Colonic mucosa (tissue), 4 donors: ENCODE data around the gene PSMD11. TPM values are rescaled to one million over a fixed set of nuclear protein-coding genes. Genes with fewer than 3 reads are reported as not detected.

Experiments used
- DNase-seq: peaks from one replicate; pipeline ENCODE4 v3.0.0-alpha.2; 2020
- H3K27ac ChIP-seq: fragments of 200-600 bp; one replicate; pipeline ENCODE4 v1.8.0; 2021
- H3K27me3 ChIP-seq: fragments of 200-600 bp; one replicate; pipeline ENCODE4 v1.8.0; 2021
- H3K36me3 ChIP-seq: fragments of 200-600 bp; one replicate; pipeline ENCODE4 v1.8.0; 2021
- H3K4me1 ChIP-seq: fragments of 200-600 bp; one replicate; pipeline ENCODE4 v1.8.0; 2021; ENCODE audit warnings: mild to moderate bottlenecking
- H3K4me3 ChIP-seq: fragments of 200-600 bp; one replicate; pipeline ENCODE4 v1.8.0; 2021
- H3K9ac ChIP-seq, 2 donors: one replicate each; pipeline ENCODE4 v1.7.0; 2013; ENCODE audit warnings: control low read depth in 2 of 2, low read depth in 2 of 2, low read length in 2 of 2
- H3K9me3 ChIP-seq: fragments of 200-600 bp; one replicate; pipeline ENCODE4 v1.8.0; 2021
- CTCF ChIP-seq: fragments of 200-600 bp; IDR thresholded peaks from one replicate; pipeline ENCODE4 v1.8.0; 2022; ENCODE audit warnings: antibody characterized with exemption, mild to moderate bottlenecking
- intact Hi-C: fragments of 100-400 bp; cut with DNase I; formaldehyde crosslinking; loops from one replicate; pipeline ENCODE4 v1.14.1; 2022
- total RNA-seq, 2 donors: library from RNA; stranded (reverse); fragmentation: NEBNext Ultra II Directional in 1 of 2; extraction: Animal tissue kit (Norgen Biotek cat#: 25700) in 1 of 2; gene quantifications; one replicate each; pipeline ENCODE4 v1.2.1, GENCODE V29; 2021
- donor health status: healthy.
- donor health status: DM: no; HTN: no; CAD: no.
- donor health status: DM: no; HTN: no; CAD: no.

PSMD11 gene
- total RNA-seq, 2 donors from 2014 or later = 81.2 to 117 TPM

GRCh38 chr17:32463304-32463703 is 19.0 kb downstream of the PSMD11 start:
- DNase-seq = no peak
- no peaks in the 10 kb centered on the region for H3K9me3 ChIP-seq
- no peak overlapping the region for H3K9ac ChIP-seq
- intact Hi-C loops = no loop called here
- no peak for TF ChIP-seq CTCF
- no peak overlapping the region for H3K4me3 ChIP-seq
- peaks cover 26% of the 10 kb centered on the region for H3K36me3 ChIP-seq
- H3K4me1 ChIP-seq = no peaks in the 10 kb centered on the region
- H3K27me3 ChIP-seq = no peaks in the 10 kb centered on the region
- no peak overlapping the region for H3K27ac ChIP-seq

GRCh38 chr17:32464374-32464773 is 20.1 kb downstream of the PSMD11 start:
- H3K4me3 ChIP-seq = no peak overlapping the region
- H3K27me3 ChIP-seq = no peaks in the 10 kb centered on the region
- DNase-seq = no peak
- H3K36me3 ChIP-seq = peaks cover 23% of the 10 kb centered on the region
- H3K9ac ChIP-seq = no peak overlapping the region
- no peaks in the 10 kb centered on the region for H3K4me1 ChIP-seq
- no peak for TF ChIP-seq CTCF
- H3K27ac ChIP-seq = no peak overlapping the region
- H3K9me3 ChIP-seq = no peaks in the 10 kb centered on the region
- intact Hi-C loops = no loop called here

- Histone ChIP-seq H3K27ac (no peak overlapping the region), H3K9ac (no peak overlapping the region), H3K36me3 (peaks cover 12% of the 10 kb centered on the region), H3K4me1 (no peaks in the 10 kb centered on the region), H3K9me3 (no peaks in the 10 kb centered on the region), H3K27me3 (no peaks in the 10 kb centered on the region), H3K4me3 (no peak overlapping the region)
- no peak for TF ChIP-seq CTCF
- DNase-seq = no peak
- intact Hi-C loops = no loop called here
Observed at GRCh38 chr17:32467949-32468348, 23.6 kb downstream of the PSMD11 start.

GRCh38 chr17:32470405-32471167 is 26.3 kb downstream of the PSMD11 start:
- Histone ChIP-seq H3K27me3 (no peaks in the 10 kb centered on the region), H3K36me3 (peaks cover 6% of the 10 kb centered on the region), H3K9ac (no peak overlapping the region), H3K4me1 (no peaks in the 10 kb centered on the region), H3K27ac (no peak overlapping the region), H3K9me3 (no peaks in the 10 kb centered on the region), H3K4me3 (no peak overlapping the region)
- no peak for DNase-seq
- TF ChIP-seq CTCF = no peak
- intact Hi-C loops = loop anchor here (10.0 kb wide), 1 partner anchor 264 kb away; no protein-coding TSS in a partner anchor

GRCh38 chr17:32471652-32472051 is 27.3 kb downstream of the PSMD11 start:
- intact Hi-C loops = loop anchor here (10.0 kb wide), 1 partner anchor 263 kb away; no protein-coding TSS in a partner anchor
- Histone ChIP-seq H3K36me3 (peaks cover 11% of the 10 kb centered on the region), H3K4me3 (no peak overlapping the region), H3K9me3 (no peaks in the 10 kb centered on the region), H3K27ac (no peak overlapping the region), H3K9ac (no peak overlapping the region), H3K27me3 (no peaks in the 10 kb centered on the region), H3K4me1 (no peaks in the 10 kb centered on the region)
- no peak for TF ChIP-seq CTCF
- DNase-seq = no peak
